GM12864 (cell line): ENCODE results near the gene POMT1.

ENCODE experiments used
- DNase-seq: peaks from one replicate; pipeline ENCODE4 v3.0.0-alpha.2; 2011; ENCODE audit warnings: low read depth
- H3K4me3 ChIP-seq: 2 replicates; pipeline ENCODE4 v1.5.1; 2011; ENCODE audit warnings: mild to moderate bottlenecking, low read depth, low read length, control low read depth
- TF ChIP-seq, protein P1 (sequence below): IDR thresholded peaks from 2 replicates; pipeline ENCODE4 v1.5.1; 2011; ENCODE audit warnings: low read depth, mild to moderate bottlenecking, moderate library complexity, low read length, control low read depth, inconsistent platforms; ENCODE audit errors: missing control alignments

Gene POMT1

DNA sequence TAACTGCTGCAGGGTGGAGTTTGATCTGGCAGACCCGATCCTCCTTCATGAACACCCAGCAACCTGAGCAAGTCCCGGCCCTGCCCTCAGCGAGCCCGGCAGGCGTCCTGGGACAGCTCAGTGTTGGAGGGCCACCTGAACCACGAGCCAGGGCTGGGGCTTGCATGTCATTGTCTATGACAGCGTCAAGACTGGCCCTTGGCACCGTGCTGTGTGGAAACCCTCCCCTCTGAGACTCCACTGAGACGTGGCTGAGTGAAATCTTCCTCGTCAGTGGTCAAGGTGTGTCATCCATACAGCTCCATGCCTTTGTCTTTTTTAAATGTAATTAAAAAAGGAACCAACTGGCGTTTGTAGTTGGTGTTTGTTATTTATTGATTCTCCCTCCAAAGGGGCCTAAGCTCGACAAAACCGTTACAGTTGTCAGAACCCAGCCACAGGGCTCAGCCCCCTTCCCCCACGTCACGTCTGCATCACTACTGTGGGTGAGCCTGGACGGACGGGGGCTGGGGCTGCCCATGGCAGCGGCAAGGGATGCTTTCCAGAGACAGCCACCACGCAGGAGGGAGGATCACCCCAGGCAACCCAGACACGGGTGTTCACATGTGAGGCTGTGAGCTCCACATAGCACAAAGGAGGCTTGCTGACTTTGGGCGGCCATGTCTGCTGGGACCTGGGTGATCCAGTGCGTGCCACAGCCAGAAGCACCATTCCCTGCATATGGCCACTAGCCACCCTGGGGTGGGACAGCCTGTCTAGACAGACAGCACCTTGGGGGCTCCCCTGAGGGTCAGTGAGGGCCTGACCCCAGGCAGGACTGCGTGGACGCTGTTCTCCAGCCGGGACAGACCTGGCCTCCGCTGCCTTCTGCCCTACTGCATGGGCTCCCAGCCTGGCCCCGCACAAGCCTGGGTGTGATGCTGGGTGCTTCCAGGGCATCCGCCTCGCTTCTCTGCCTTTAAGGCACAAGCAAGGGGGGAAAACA, 21.0 kb downstream of the POMT1 start:
- TF ChIP-seq, protein P1, sequence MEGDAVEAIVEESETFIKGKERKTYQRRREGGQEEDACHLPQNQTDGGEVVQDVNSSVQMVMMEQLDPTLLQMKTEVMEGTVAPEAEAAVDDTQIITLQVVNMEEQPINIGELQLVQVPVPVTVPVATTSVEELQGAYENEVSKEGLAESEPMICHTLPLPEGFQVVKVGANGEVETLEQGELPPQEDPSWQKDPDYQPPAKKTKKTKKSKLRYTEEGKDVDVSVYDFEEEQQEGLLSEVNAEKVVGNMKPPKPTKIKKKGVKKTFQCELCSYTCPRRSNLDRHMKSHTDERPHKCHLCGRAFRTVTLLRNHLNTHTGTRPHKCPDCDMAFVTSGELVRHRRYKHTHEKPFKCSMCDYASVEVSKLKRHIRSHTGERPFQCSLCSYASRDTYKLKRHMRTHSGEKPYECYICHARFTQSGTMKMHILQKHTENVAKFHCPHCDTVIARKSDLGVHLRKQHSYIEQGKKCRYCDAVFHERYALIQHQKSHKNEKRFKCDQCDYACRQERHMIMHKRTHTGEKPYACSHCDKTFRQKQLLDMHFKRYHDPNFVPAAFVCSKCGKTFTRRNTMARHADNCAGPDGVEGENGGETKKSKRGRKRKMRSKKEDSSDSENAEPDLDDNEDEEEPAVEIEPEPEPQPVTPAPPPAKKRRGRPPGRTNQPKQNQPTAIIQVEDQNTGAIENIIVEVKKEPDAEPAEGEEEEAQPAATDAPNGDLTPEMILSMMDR, result no peak
- no peak overlapping the region for H3K4me3 ChIP-seq
- no peak for DNase-seq

DNA sequence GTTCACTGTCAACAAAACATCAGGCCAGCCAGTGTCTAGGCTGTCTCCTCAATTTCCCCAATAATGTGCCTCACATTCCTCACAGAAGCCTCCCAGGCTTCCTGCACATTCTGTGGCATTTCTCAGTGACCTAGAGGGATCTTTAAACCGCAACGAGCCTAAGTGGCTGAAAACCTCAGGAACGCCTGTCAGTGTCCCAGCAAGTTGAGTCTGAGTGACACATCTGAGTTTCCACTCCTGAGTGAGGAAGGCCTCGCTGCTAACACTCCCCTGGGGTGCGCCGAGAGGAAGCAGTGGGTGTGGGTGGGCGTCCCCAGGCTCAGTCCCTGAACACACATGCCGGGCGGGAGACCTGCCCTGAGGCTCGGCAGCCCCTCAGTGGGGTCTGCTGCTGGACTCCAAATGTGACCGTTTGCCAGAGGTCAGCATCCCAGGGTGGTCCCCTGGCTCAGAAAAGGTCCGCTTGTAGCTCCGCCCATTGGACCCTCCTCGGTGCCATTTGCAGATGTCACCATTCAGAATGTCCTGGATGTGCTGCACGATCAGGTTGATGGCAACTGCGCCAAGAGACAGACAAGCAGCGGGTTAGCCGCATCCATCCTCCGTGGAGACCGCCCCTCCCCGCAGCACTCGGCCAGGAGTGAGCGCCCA, 22.1 kb downstream of the POMT1 start:
- DNase-seq, result no peak
- H3K4me3 ChIP-seq, result no peak overlapping the region
- TF ChIP-seq, protein P1, result no peak

DNA sequence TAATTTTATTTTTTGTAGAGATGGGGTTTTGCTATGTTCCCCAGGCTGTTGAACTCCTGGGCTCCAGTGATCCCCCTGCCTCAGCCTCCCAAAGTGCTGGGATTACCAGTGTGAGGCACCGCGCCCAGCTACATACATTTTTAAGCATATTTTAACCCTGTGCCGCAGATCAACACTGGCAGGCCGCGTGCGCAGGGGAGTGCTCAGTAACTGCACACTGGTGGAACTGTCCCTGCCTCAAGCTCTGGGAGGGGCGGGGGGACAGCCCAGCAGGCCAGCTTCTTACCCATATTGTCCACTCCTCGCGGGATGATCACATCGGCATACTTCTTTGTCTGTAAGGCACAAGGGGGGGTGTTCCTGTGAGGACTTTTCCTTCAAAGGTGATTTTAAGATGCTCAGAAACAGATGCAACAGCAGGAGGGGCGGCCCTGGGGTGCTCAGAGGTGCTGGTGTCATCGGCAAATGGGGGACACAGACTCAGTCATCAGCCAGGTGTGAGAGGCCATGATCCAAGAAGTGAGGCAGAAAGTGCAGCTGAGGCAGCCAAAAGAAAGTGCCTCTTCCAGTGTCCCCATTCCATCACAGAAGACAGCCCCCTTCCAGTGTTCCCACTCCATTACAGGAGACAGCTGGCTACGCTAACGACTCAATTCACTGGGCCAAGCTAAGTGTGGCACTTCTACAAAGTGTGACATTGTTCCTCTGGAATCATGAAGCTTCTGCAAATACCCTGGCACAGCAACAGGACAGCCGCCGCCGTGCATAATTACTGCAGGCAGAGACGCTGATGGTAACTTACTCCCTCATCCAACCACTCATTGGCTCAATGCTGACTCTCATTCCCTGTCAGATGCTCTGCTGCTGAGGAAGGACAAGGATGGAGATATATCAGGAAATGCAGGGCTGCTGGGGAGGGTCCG, 23.2 kb downstream of the POMT1 start:
- TF ChIP-seq, protein P1, result no peak
- H3K4me3 ChIP-seq, result no peak overlapping the region

DNA sequence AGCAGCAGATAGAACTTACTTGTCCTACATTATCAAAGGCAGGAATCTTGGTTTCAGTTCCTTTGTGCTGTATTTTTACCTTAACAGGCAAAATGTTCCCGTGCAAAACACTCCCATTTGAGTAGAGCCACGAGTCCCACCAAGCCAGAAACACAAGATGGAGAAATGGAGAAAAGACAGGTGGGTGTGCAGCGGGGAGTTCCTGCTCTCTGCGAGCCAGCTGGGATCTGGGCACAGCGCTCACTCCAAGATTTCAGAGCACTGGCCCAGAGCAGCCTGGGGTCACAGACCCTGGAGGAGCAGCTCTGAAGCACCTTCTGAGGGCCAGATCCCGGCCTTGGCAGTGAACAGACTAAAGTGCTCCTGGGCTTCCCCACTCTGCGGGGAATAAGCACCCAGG, 25.5 kb downstream of the POMT1 start:
- DNase-seq, result no peak
- no peak overlapping the region for H3K4me3 ChIP-seq
- TF ChIP-seq, protein P1, result no peak

More for the DNA sequence above, 23.2 kb downstream of the POMT1 start:
- no peak for DNase-seq

DNA sequence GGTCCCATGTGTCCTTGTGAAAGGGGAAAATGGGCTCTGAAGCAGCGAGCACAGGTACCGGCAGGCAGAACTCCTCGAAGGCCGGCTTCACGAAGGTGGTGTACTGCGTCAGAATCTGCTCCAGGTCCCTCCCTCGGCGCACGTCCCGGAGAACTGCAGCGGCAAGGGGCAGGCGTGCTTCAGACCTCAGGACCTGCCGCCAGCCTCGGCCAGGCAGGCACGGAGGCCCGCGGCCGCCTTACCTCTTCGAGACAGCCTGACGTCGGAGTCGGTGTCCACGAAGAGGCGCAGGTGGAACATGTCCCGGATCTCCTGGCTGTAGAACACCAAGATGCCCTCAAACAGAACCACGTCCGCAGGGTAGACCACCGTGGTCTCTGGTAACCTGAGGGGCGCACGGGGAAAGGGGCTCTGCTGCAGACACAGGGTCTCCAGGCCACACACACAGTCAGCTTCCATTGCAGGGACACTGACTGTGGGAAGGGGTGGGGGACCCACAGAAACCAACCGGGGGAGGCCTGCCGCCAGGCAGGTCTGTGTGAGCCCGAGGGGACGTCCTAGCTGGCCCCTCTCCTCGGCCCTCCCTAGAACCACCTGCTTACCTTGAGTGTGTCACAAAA, 26.3 kb downstream of the POMT1 start:
- no peak overlapping the region for H3K4me3 ChIP-seq
- TF ChIP-seq, protein P1, result no peak
- no peak for DNase-seq
